B cell (primary cell): ENCODE measurements around the gene NUP160. TPM values are rescaled to one million over a fixed set of nuclear protein-coding genes. Genes with fewer than 3 reads are reported as not detected.
A peak's percentile ranks its signal among the peaks of the same experiment; 100 is the strongest.

ENCODE experiments used
- ATAC-seq: fragments of 200-7000 bp; cut with Tn5 transposase; one replicate; pipeline ENCODE4 v1.10.0; 2021; ENCODE audit warnings: low read depth, mild to moderate bottlenecking, moderate number of reproducible peaks, moderate library complexity
- CTCF ChIA-PET: fragments of 350-600 bp; sonication (Branson Sonifier 250); formaldehyde crosslinking; loops from one replicate; lab custom pipeline; 2021; ENCODE audit warnings: antibody characterized with exemption, inconsistent platforms; lab: Charles Lee
- POLR2A ChIA-PET: fragments of 350-600 bp; sonication (Branson Sonifier 250); formaldehyde crosslinking; loops from one replicate; lab custom pipeline; 2021; ENCODE audit warnings: antibody characterized with exemption; lab: Charles Lee
- DNase-seq: peaks from one replicate; pipeline ENCODE4 v3.0.0; 2013
- H2AFZ ChIP-seq: 2 replicates; pipeline ENCODE4 v1.6.1; 2012; ENCODE audit warnings: mild to moderate bottlenecking, low read depth, low read length; ENCODE audit not compliant: insufficient read depth, poor library complexity, severe bottlenecking
- H3K27ac ChIP-seq, 2 donors: 1 replicate in 1 of 2; 2 replicates in 1 of 2; pipeline ENCODE4 v1.5.1; 2012 to 2013; ENCODE audit warnings: low read length in 2 of 2, mild to moderate bottlenecking in 2 of 2, moderate library complexity in 1 of 2
- H3K27me3 ChIP-seq, 4 experiments: fragments of 200-600 bp in 1 of 4; sonication (generic) in 1 of 4; replicated peaks in 1 of 4; 1 replicate in 2 of 4; 2 replicates in 2 of 4; pipeline versions ENCODE4 v1.6.1 to v1.7.0; 2013 to 2016; ENCODE audit warnings: low read length in 3 of 4, mild to moderate bottlenecking in 2 of 4, mixed read lengths in 1 of 4, moderate library complexity in 1 of 4; ENCODE audit not compliant: insufficient read depth in 4 of 4, control insufficient read depth in 3 of 4; ENCODE audit errors: control extremely low read depth in 1 of 4
- H3K36me3 ChIP-seq, 2 experiments: replicated peaks in 1 of 2; 1 replicate in 1 of 2; 2 replicates in 1 of 2; pipeline versions ENCODE4 v1.6.1 to v1.7.1; 2013; ENCODE audit warnings: low read length in 1 of 2; ENCODE audit not compliant: insufficient read depth in 2 of 2, control insufficient read depth in 1 of 2; ENCODE audit errors: control extremely low read depth in 1 of 2, extremely low read depth in 1 of 2
- H3K4me1 ChIP-seq, 2 donors: fragments of 200-600 bp in 1 of 2; sonication (generic) in 1 of 2; 1 replicate in 1 of 2; 2 replicates in 1 of 2; pipeline versions ENCODE4 v1.5.1 to v1.6.1; 2013 to 2017; ENCODE audit warnings: low read length in 2 of 2; ENCODE audit not compliant: control insufficient read depth in 2 of 2, insufficient read depth in 2 of 2
- H3K4me2 ChIP-seq: replicated peaks from 2 replicates; pipeline ENCODE3; 2012; ENCODE audit warnings: mild to moderate bottlenecking, low read depth, low read length; ENCODE audit not compliant: poor library complexity, severe bottlenecking
- H3K4me3 ChIP-seq, 5 experiments: fragments of 200-600 bp in 1 of 5; sonication (generic) in 1 of 5; 1 replicate in 3 of 5; 2 replicates in 2 of 5; pipeline versions ENCODE4 v1.5.1 to v1.7.0; 2011 to 2016; ENCODE audit warnings: low read length in 4 of 5, mild to moderate bottlenecking in 4 of 5, low read depth in 2 of 5, control low read depth in 1 of 5, moderate library complexity in 1 of 5; ENCODE audit not compliant: insufficient read depth in 1 of 5; ENCODE audit errors: control extremely low read depth in 1 of 5, extremely low read depth in 1 of 5
- H3K79me2 ChIP-seq: fragments of 200-600 bp; sonication (generic); one replicate; pipeline ENCODE4 v1.6.0; 2016; ENCODE audit warnings: low read length; ENCODE audit not compliant: control insufficient read depth, insufficient read depth
- H3K9ac ChIP-seq: fragments of 200-600 bp; sonication (generic); 2 replicates; pipeline ENCODE4 v1.6.1; 2017; ENCODE audit warnings: mild to moderate bottlenecking, low read length, moderate library complexity
- H3K9me3 ChIP-seq, 3 donors: one replicate each; pipeline versions ENCODE4 v1.6.1 to v1.7.1; 2013; ENCODE audit warnings: low read length in 2 of 3; ENCODE audit not compliant: control insufficient read depth in 2 of 3, insufficient read depth in 1 of 3; ENCODE audit errors: control extremely low read depth in 1 of 3
- H4K20me1 ChIP-seq: 2 replicates; pipeline ENCODE4 v1.6.0; 2012; ENCODE audit warnings: mild to moderate bottlenecking, low read length; ENCODE audit not compliant: insufficient read depth, control insufficient read depth, poor library complexity, severe bottlenecking
- H3K27ac Mint-ChIP-seq: one replicate; pipeline ENCODE4 v1.8.0; 2021; ENCODE audit warnings: mixed read lengths
- H3K27me3 Mint-ChIP-seq: one replicate; pipeline ENCODE4 v1.8.0; 2021; ENCODE audit warnings: mixed read lengths
- H3K4me1 Mint-ChIP-seq: one replicate; pipeline ENCODE4 v1.8.0; 2021; ENCODE audit warnings: mixed read lengths
- H3K4me3 Mint-ChIP-seq: one replicate; pipeline ENCODE4 v1.8.0; 2021; ENCODE audit warnings: mixed read lengths
- H3K9me3 Mint-ChIP-seq: one replicate; pipeline ENCODE4 v1.8.0; 2022; ENCODE audit warnings: mixed read lengths; ENCODE audit not compliant: insufficient read depth
- CTCF ChIP-seq: fragments of 200-600 bp; IDR thresholded peaks from one replicate; pipeline ENCODE4 v1.8.0; 2022; ENCODE audit warnings: antibody characterized with exemption, mild to moderate bottlenecking
- EZH2 ChIP-seq: IDR thresholded peaks from 2 replicates; pipeline ENCODE4 v1.6.1; 2012; ENCODE audit warnings: borderline replicate concordance, low read depth, mild to moderate bottlenecking, moderate library complexity, low read length; ENCODE audit not compliant: insufficient read depth, poor library complexity, severe bottlenecking
- WGBS: methylation state at CpG from one replicate; pipeline ENCODE4 v1.1.5; 2013; ENCODE audit warnings: missing lambda C conversion rate; ENCODE audit not compliant: insufficient coverage; 5-methylcytosine and 5-hydroxymethylcytosine counted together
- intact Hi-C: fragments of 100-400 bp; cut with micrococcal nuclease; formaldehyde crosslinking; loops from one replicate; pipeline ENCODE4 v1.10.0; 2022
- polyA plus RNA-seq: library from polyadenylated mRNA; depleted of rRNA; stranded (reverse); fragments of >200 nt; gene quantifications from 2 replicates; pipeline ENCODE4 v1.2.3, GENCODE V29; 2012
- total RNA-seq, 2 donors: library from RNA; stranded (reverse); fragments of 120-200 nt in 1 of 2; gene quantifications; 1 replicate in 1 of 2; 2 replicates in 1 of 2; pipeline versions ENCODE4 v1.2.3 to v1.2.4, GENCODE V29; 2013 to 2022

NUP160 gene
- total and polyA plus RNA-seq, 2 donors (not counting 1 experiment from before 2014, with no cell fraction given): 26.3 to 74.3 TPM

- peaks cover 26% of the 10 kb centered on the region for H4K20me1 ChIP-seq
- peak overlapping the region; percentile 96 for H3K9ac ChIP-seq
- TF ChIP-seq EZH2 (no peak), CTCF (no peak)
- H3K27me3 ChIP-seq: no peaks in the 10 kb centered on the region
- Mint-ChIP-seq H3K4me1 (peaks cover 54% of the 10 kb centered on the region), H3K27ac (peak overlapping the region; percentile 98), H3K27me3 (no peaks in the 10 kb centered on the region), H3K4me3 (peak overlapping the region; percentile 99), H3K9me3 (no peaks in the 10 kb centered on the region)
- POLR2A ChIA-PET: interaction anchor here (0.7 to 1.1 kb wide), 4 partner anchors 14 to 1917 kb away, joined by 3 to 6 read pairs (median 3); partner anchors contain the start of gene DDB2
- intact Hi-C loops: loop anchor here (5.0 kb wide), 2 partner anchors 670 to 910 kb away; partner anchors contain the start of genes ARFGAP2 and CSTPP1
- DNase-seq (no peak), ATAC-seq (no peak)
- H3K9me3 ChIP-seq: no peaks in the 10 kb centered on the region
- peak overlapping the region; percentile 100 for H2AFZ ChIP-seq
- peak overlapping the region; percentile 93 to 99 (median 98) for H3K4me3 ChIP-seq
- H3K4me1 ChIP-seq: peaks cover 57 to 61% of the 10 kb centered on the region in 2 donors
- CTCF ChIA-PET: interaction anchor here (1.0 to 1.2 kb wide), 3 partner anchors 74 to 473 kb away, joined by 3 to 5 read pairs (median 4); no protein-coding TSS in a partner anchor
- peaks cover 2 to 35% of the 10 kb centered on the region in 2 experiments for H3K36me3 ChIP-seq
- peak overlapping the region; percentile 94 to 95 for H3K27ac ChIP-seq
- H3K79me2 ChIP-seq: peaks cover 79% of the 10 kb centered on the region
- H3K4me2 ChIP-seq: peak overlapping the region; percentile 95
- WGBS: under 1% methylated on average over 7 of the region's 8 CpGs
Observed at GRCh38 chr11:47847537-47847891, 636 bp downstream of the NUP160 start.

GRCh38 chr11:47846998-47847397 is 1.2 kb downstream of the NUP160 start:
- Histone ChIP-seq H3K79me2 (peaks cover 80% of the 10 kb centered on the region), H2AFZ (peak overlapping the region; percentile 100)
- POLR2A ChIA-PET: interaction anchor here (0.7 to 0.9 kb wide), 2 partner anchors 15 to 1916 kb away, joined by 3 read pairs; no protein-coding TSS in a partner anchor

More at GRCh38 chr11:47846998-47847397, 1.2 kb downstream of the NUP160 start:
- Mint-ChIP-seq H3K4me1 (peaks cover 49% of the 10 kb centered on the region), H3K4me3 (peak overlapping the region; percentile 99), H3K27me3 (no peaks in the 10 kb centered on the region), H3K9me3 (no peaks in the 10 kb centered on the region), H3K27ac (peak overlapping the region; percentile 85)
- peaks cover 2 to 40% of the 10 kb centered on the region in 2 experiments for H3K36me3 ChIP-seq
- H3K27me3 ChIP-seq: no peaks in the 10 kb centered on the region
- CTCF ChIA-PET: no interaction called here
- TF ChIP-seq EZH2: no peak
- TF ChIP-seq CTCF: no peak
- H3K4me3 ChIP-seq: peak overlapping the region in 2 of 5 experiments; percentile 98
- H3K4me2 ChIP-seq: peak overlapping the region; percentile 95
- H3K4me1 ChIP-seq: peaks cover 52 to 55% of the 10 kb centered on the region in 2 donors
- intact Hi-C loops: loop anchor here (5.0 kb wide), 2 partner anchors 670 to 910 kb away; partner anchors contain the start of genes ARFGAP2 and CSTPP1
- DNase-seq (no peak), ATAC-seq (no peak)
- no peaks in the 10 kb centered on the region for H3K9me3 ChIP-seq
- peak overlapping the region; percentile 96 for H3K9ac ChIP-seq
- peak overlapping the region; percentile 94 to 95 for H3K27ac ChIP-seq
- WGBS: 72% methylated on average over 4 of the region's 4 CpGs
- peaks cover 31% of the 10 kb centered on the region for H4K20me1 ChIP-seq
